ENCODE data around the gene FLOT1. TPM values are rescaled to one million over a fixed set of nuclear protein-coding genes. Genes with fewer than 3 reads are reported as not detected.

The FLOT1 gene
- total RNA-seq, 1 donor from 2014 or later = 175 TPM

GRCh38 chr6:30752157-30752927 lies 9.9 kb upstream of the FLOT1 start:
- ATAC-seq (peak; percentile 91), DNase-seq (peak; percentile 93)
- Histone ChIP-seq H3K4me1 (peaks cover 45% of the 10 kb centered on the region), H3K36me3 (no peaks in the 10 kb centered on the region), H3K4me3 (no peak overlapping the region), H3K9me3 (no peaks in the 10 kb centered on the region), H3K27ac (peak overlapping the region; percentile 86), H3K27me3 (no peaks in the 10 kb centered on the region)
- TF ChIP-seq, protein P1, sequence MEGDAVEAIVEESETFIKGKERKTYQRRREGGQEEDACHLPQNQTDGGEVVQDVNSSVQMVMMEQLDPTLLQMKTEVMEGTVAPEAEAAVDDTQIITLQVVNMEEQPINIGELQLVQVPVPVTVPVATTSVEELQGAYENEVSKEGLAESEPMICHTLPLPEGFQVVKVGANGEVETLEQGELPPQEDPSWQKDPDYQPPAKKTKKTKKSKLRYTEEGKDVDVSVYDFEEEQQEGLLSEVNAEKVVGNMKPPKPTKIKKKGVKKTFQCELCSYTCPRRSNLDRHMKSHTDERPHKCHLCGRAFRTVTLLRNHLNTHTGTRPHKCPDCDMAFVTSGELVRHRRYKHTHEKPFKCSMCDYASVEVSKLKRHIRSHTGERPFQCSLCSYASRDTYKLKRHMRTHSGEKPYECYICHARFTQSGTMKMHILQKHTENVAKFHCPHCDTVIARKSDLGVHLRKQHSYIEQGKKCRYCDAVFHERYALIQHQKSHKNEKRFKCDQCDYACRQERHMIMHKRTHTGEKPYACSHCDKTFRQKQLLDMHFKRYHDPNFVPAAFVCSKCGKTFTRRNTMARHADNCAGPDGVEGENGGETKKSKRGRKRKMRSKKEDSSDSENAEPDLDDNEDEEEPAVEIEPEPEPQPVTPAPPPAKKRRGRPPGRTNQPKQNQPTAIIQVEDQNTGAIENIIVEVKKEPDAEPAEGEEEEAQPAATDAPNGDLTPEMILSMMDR (IDR thresholded peaks at IDR 0.05) = no peak
- intact Hi-C loops (cut with DNase I) = no loop called here

DNA sequence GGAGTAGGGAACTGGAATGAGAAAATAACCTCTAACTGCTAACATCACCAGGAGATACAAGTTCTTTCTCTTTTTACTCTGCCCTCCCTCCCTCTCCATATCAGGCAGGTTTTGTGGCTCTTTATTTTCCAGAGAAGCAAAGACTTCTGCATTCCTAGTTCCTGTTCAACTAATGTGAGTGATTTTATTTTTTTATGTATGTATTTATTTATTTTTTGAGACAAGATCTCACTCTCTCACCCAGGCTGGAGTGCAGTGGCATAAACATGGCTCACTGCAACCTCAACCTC lies 7.8 kb upstream of the FLOT1 start:
- Histone ChIP-seq H3K4me3 (no peak overlapping the region), H3K27me3 (no peaks in the 10 kb centered on the region), H3K27ac (no peak overlapping the region), H3K9me3 (no peaks in the 10 kb centered on the region), H3K36me3 (no peaks in the 10 kb centered on the region), H3K4me1 (peaks cover 41% of the 10 kb centered on the region)
- TF ChIP-seq, protein P1 (IDR thresholded peaks at IDR 0.05) = no peak
- ATAC-seq (no peak), DNase-seq (no peak)
- intact Hi-C loops (cut with DNase I) = no loop called here

DNA sequence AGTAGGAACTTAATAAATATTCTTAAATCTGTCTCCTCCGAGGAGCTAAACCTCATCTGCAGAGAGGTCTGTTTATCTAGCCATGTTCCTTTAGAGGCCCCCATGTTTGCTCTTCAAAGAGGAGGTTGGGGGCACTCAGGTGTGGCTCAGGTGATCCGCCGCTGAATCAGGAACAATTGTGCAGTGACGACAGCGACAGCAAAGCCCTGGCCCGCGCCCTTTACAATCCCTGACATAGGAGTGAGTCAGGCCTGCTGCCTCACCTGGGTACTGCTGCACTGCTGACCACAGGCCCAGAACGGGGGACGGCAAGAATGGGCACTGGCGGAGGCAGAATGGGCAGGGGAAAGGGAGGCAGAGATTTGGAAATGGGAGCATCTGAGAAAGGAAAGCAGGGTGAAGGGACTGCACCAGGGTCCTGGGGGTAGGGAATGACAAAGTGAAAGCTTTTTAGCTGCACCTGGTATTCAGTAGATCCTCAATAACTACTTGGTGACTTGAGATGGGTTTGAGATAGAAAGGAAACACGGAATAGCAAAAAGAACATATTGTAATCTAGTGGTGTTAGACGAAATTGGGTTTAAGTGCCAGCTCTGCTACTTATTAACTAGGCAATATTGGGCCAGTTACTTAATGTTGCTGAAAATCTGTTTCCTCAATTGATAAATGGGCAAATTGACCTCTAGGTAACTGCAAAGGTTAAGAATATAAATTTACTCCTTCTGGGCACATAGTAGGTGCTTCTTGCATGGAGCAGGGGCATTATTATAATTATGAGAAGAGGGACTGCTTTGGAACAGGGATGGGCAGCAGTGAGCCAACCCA lies 7.3 kb upstream of the FLOT1 start:
- TF ChIP-seq, protein P1 (IDR thresholded peaks at IDR 0.05) = no peak
- Histone ChIP-seq H3K27ac (peak overlapping the region; percentile 14), H3K27me3 (no peaks in the 10 kb centered on the region), H3K4me3 (no peak overlapping the region), H3K36me3 (no peaks in the 10 kb centered on the region), H3K4me1 (peaks cover 46% of the 10 kb centered on the region), H3K9me3 (no peaks in the 10 kb centered on the region)
- ATAC-seq = no peak
- DNase-seq = no peak
- intact Hi-C loops (cut with DNase I) = no loop called here

DNA sequence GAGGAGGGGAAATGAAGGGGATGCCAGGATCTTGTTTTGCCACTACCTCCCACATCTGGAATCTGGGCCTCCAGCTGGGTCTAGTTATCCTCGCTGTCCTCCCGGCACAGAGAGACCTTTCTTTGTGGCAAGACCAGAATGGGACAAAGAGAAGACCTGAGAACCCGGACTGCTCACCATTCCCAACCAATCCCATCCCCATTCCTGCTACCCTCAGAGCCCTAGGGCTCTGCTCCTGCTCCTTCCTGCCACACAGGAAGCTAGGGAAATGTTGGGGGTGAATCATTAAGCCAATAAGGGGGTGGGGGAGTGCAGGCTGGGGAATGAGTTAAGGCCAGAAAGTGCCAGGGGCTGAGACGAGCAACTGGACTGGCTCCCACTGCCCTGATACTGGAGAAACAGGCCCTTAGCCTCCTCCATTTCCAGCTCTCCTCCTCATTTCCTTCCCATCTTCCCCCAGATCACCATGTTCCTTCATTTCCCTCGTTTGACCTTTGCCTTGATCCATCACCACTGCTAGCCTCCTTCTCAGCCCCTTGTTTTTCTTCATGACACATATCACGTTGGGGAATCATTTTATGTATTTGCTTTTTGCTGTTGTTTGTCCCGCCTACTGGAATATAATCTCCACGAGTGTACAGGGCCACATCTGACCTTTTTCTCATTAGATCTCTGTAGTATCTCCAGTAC lies 6.5 kb upstream of the FLOT1 start:
- H3K27me3 ChIP-seq = no peaks in the 10 kb centered on the region
- H3K27ac ChIP-seq = peak overlapping the region; percentile 14
- H3K36me3 ChIP-seq = no peaks in the 10 kb centered on the region
- ATAC-seq (no peak), DNase-seq (no peak)
- peaks cover 48% of the 10 kb centered on the region for H3K4me1 ChIP-seq
- TF ChIP-seq, protein P1 (IDR thresholded peaks at IDR 0.05) = no peak
- no peak overlapping the region for H3K4me3 ChIP-seq
- H3K9me3 ChIP-seq = no peaks in the 10 kb centered on the region
- intact Hi-C loops (cut with DNase I) = no loop called here

- H3K27ac ChIP-seq = peak overlapping the region; percentile 14
- intact Hi-C loops (cut with DNase I) = no loop called here
- no peaks in the 10 kb centered on the region for H3K36me3 ChIP-seq
- no peak for DNase-seq
- TF ChIP-seq, protein P1 (IDR thresholded peaks at IDR 0.05) = no peak
- no peaks in the 10 kb centered on the region for H3K27me3 ChIP-seq
- H3K9me3 ChIP-seq = no peaks in the 10 kb centered on the region
- H3K4me3 ChIP-seq = no peak overlapping the region
- peaks cover 47% of the 10 kb centered on the region for H3K4me1 ChIP-seq
- ATAC-seq = peak; percentile 3
Measured at GRCh38 chr6:30747902-30748769, 5.6 kb upstream of the FLOT1 start.
